HG02840 (cell line): ENCODE measurements around the gene MAGIX.

ENCODE experiments used
- ATAC-seq: cut with Tn5 transposase; IDR thresholded peaks from one replicate; pipeline ENCODE4 v1.9.1; 2021; ENCODE audit warnings: mild to moderate bottlenecking, moderate library complexity, moderate number of reproducible peaks; ENCODE audit not compliant: unreplicated experiment, low FRiP score

The MAGIX gene

DNA sequence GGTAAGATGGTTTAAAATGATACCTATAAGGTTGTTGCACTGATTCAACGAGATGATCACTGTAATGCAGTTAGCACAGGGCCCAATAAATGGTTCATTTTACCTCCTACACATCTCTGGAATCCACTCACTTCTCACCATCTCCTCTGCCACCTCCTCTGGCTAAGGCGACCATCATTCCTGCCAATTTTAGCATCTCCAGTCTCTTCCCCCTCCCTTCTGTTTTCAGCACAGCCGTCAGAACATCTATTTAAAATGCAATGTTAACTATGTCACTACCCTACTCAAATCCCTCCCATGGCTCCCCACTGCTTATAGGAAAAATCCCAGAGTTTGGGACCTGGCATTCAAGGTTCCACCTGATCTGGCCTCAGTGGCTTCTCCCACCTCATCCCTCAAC lies 41.0 kb downstream of the MAGIX start:
- ATAC-seq = no peak

DNA sequence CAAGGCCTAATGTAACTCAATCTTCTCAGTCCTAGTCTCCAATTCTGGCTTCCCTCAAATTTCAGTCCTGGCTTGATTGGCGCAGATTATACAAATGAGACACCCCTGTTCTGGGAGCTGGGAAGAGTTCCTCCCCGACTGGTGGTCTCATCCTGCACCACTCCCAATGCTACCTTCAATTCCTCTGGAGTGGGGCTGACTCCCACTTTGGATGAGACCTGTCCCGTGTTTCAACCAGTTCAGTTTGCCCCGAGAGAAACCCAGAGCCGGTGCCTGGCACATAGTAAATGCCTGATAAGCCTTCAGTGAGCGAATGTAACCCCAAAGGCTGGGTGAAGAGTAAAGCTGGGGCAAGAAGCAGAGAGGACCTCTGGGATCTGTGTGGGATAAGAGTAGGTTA lies 41.5 kb downstream of the MAGIX start:
- ATAC-seq = no peak

DNA sequence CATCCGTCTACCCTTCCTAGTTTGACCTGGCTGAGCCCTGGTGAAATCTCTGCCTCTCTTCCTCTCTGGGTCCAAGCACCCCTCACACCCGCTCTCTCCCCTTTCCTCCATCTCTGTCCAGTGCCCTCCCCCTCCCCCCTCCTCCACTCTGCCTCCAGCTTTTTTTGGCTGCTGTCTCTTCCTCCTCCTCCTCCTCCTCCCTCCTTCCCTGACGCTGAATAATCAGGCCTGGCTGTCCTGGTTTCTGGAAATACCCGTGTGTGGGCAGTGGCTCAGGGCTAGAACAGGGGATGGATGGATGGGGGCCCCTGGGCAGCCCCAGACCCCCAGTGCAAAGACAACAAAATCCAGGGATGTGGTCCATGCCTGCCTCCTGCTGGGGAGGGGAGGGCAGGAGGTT lies 42.2 kb downstream of the MAGIX start:
- ATAC-seq = no peak

DNA sequence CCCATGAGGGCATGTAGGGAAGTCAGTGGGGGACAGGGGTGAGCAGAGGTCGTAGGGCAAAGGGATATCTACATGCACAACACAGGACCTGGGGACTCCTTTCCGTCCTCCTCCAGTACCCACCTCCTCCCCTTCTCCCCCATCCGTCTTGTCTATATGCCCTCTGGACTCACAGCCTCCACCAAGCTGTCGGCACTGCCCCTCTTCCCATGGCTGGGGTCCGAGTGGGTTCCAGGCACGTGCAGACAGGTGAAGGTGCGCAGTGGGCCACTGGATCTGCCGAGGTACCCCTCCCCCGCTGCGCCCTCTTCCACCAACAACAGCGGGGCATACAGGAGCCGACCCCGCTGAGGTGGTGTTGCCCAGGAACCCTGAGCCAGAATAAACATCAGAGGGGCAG lies 42.9 kb downstream of the MAGIX start:
- ATAC-seq = no peak

DNA sequence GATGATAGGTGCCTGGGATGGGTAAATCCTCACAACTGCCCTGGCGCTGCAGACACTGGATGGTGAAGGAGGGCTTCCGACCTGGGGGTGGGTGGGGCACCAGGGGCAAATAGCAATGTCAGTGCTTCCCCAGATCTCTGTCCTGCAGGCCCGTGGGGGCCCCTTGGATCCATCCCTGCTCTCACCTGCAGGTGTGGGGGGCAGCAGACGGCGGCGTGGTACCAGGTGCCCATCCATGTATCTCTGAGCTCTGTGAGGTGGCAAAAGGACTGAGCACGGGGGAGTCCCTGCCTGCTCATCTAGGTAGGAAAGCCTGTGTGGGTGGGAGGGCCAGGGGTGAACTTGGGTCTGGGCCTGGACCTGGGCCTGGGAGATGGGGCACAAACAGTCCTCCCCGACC lies 44.0 kb downstream of the MAGIX start:
- ATAC-seq = no peak

DNA sequence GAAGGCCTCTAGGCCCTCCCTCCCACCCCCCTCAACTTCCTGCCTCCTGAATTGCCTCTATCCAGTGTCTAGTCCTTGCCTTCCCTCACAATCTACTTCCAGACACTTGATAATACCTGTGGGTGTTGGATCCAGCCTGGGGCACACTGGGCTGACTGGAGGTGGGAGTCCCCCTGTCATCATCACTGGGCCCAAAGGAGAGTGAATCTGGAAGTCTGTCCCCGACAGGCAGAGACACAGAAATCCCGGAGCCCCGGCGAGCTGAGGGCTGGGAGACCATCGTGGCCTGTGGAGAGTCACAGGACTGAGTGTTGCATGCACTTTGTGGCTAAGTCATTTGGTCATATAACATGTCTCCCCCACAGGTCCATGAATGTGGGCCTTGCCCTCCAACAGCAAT lies 45.8 kb downstream of the MAGIX start:
- ATAC-seq = no peak

DNA sequence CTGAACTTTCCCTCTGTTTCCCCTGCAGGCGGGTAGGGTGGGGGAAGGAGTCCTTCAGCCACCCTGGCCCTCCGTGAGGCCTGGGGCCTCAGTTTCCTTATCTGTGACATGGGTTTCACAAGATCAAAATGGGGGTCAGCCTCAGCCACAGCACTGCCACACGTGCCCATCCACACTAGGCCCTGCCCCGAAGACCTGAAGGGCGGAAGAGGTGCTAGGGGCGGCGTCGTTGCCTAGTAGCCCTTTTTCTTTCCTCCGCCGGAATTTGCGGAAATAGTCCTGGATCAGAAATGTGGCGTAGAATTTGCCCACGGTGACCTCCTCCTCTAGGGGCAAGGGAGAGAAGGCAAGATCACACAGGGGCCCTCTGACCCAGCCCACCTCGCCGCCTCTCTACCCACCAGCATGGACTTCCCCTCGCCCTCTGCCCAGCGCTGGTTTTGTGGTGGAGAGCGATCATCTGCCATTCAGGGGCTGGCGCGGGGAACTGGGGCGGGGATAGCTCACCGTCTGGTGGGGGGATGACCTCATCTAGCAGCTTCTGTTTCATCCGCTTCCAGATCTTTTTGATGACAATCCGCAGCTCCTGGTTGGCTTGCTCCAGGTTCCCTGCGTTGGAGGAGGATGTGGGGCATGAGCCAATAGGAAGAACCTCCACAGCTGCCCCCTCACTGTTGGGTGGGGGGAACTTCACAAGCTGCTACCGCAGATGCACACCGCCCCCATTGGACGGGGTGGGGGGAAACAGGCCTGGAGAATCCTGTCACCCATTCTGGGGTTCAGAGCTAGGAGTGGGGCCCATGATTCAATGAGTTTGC lies 47.1 kb downstream of the MAGIX start:
- ATAC-seq = no peak

DNA sequence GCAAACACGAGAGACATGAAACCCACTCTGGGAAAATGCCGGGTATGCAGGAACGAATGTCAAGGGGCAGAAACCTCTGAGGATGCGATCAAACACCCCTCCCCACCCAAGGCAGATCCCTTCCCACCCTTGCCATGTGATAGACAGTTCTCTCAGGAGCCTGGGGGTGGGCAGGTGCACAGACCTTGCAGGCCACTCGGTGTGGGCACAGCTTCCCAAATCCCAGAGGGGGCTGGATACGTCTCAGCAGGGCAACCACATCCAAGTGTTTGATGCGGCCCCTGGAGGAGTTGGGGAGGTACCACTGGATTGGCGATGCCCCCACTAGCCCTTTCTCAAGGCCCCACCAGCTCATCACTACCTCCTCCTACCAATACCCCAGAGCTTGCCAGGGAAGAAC lies 47.8 kb downstream of the MAGIX start:
- no peak for ATAC-seq

DNA sequence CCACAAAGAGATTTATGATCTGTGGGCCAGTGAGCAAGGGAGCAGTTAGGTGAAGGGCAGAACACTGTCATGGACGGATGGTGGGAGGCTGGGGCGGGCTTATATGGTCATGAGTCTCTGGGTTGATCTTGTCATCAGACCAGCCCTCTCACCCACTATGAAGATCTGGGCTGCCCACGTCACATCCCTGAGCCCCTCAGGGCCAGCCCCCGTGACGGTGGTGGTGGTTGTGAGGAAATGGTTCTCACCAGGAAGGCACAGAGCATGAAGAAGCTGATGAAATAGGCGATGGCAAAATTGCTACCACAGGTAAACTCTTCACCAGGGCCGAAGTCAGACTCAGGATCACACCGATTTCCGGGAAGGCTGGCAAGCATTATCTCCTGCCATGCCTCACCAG lies 48.5 kb downstream of the MAGIX start:
- no peak for ATAC-seq

DNA sequence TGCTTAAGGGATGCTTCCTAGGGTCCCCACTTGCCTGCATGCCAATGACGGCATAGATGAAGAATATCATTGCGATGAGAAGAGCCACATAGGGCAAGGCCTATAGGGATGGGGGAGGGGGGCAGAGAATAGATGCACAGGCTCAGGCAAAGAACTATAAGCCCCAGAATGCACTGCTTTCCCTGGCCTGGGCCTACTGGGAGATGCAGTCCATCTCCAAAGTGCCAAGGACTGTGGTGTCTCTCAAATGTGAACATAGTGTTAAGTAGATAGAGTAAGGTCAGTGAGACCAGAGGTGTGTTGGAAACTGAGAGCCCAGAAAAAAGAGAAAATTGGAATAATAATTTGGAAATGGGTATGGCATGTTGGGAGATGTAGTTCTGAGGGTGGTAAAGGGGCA lies 49.7 kb downstream of the MAGIX start:
- no peak for ATAC-seq

DNA sequence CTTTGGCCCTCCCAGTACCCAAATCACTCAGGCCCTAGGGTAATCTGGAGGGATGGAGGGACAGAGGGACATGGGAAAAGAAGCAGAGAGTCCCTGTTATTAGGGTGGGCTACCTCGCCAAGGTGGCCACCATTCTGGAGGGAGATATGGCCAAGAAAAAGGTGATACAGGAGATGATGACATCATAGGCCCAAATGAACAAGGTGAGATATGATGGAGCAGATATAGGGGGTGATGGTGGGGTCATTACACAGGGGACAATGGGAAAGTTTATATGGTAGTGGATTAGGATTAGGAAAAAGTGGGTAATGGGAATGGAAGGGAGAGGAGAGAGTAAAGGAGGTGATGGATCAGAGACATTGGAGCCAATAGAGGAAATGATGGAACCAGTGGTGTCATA lies 50.3 kb downstream of the MAGIX start:
- no peak for ATAC-seq

DNA sequence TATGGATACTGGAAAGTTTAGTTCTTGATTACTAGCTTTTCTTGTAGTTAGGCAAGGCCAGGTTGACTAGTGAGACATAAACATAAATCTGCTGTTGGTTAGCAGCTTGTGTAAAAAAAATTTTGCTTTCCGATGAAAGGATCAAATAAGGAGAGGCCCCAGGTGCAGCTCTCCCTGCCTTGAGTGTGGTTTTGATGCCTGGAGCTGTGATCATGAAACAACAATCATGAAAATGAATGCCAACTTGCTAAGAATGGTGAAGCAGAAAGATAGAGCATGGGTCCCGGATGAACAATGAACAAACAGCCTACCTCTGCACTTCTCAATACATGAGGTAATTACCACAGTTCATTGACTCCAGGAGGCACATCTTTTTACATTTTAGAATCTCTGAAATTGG lies 51.9 kb downstream of the MAGIX start:
- ATAC-seq = no peak

DNA sequence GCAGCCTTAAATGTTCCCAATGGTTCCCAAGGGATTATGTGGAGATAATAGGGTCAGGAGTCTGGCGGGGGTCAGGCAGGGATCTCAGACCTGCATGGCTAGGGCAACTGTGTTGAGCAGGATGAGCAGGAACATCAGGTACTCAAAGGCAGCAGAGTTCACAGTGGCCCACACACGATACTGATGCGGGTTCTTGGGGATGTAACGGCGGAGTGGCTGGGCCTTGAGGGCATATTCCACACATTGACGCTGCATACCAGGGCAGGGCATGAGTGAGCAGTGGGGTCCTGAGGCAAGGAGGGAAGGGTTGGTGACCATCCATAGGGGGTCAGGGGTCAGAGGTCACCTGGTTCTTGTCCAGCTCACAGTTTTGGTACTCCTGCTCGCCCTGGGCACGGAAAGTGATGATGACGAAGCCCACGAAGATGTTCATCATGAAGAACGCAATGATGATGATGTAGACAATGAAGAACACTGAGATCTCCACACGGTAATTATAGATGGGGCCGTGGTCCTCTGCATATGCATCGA lies 52.5 kb downstream of the MAGIX start:
- ATAC-seq = no peak
